GM18517 (cell line): ENCODE measurements around the gene RHCE.
A peak's percentile ranks its signal among the peaks of the same experiment; 100 is the strongest.
"Not testable (repeated sequence)": the region's sequence is repeated elsewhere in the genome, so short reads cannot be mapped to it uniquely, and the experiment has no call there.

ENCODE experiments used
- ATAC-seq: cut with Tn5 transposase; IDR thresholded peaks from one replicate; pipeline ENCODE4 v1.9.1; 2021; ENCODE audit warnings: mild to moderate bottlenecking, moderate library complexity; ENCODE audit not compliant: unreplicated experiment

The RHCE gene

DNA sequence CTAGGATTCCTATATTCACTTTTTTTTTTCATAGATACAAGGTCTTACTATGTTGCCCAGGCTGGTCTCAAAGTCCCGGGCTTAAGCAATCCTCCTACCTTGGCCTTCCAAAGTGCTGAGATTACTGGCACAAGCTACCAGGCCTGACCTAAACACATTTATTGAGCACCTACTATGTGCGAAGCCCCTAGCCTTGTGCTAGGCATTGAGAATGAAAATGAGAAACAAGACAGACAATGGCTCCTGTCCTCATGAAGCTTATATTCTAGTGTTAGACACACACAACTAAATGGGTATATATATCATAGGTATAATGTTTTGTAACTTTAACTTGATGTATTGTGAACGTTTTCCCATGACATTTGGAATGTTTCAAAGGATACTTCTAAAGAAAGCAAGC lies 71.0 kb downstream of the RHCE start:
- ATAC-seq: no peak

DNA sequence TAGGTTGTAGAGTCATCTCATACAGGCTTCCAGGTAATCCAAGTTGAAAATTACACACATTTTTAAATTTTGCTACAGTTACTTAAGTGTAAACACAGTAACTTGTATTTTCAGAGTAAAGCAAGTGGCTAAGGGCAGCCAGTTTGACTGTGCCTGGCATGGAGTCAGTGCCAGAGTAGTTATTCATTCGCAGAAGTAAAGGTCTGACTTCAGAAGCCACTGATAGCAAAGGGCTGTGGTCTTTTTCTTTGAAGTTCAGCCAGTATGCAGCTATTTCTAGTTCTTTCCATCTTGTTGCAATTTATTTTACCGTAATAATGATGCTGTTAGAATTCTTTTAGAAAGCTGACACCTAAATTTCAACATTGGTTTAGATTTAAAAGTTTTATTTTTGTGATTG lies 73.1 kb downstream of the RHCE start:
- ATAC-seq: no peak

DNA sequence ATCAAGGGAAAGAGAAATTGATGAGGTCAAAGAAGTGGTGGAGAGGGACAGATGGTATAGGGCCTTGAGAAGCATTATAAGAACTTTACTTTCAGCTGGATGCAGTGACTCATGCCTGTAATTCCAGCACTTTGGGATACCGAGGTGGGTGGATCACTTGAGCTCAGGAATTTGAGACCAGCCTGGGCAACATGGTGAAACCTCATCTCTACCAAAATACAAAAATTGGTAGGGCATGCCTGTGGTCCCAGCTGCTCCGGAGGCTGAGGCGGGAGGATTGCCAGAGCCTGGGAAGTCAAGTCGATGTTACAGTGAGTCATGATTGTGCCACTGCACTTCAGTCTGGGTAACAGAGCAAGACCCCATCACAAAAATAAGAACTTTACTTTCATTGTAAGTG lies 76.8 kb downstream of the RHCE start:
- no peak for ATAC-seq

DNA sequence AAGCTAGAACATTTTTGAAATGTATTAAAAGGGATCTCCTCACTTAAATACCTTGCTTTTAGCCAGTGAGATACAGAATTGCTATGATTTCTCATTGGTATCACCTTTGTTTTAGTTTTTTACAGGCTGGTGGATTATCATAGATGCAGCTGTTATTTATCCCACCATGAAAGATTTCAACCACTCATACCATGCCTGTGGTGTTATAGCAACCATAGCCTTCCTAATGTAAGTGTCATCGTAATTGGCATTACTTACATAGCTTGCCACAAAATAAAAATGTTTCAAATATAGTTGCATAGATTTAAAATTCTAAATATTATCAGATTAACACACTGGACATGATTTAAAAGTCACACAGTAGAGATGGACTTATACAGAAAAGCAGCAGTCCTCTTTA lies 77.8 kb downstream of the RHCE start:
- no peak for ATAC-seq

DNA sequence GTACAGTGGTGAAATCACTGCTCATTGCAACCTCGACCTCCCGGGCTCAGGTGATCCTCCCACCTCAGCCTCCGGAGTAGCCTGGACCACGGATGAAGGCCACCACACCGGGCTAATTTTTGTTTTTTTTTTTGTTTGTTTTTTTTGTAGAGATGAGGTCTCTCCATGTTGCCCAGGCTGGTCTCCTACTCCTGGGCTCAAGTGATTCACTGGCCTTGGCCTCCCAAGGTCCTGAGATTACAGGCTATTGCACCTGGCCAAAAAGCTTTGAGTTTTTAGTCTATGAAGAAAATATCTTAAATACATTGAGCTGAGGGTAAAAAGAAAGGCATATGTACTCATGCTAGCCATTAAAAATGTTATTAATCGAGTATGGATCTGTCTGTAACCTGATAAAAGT lies 78.9 kb downstream of the RHCE start:
- ATAC-seq: no peak

DNA sequence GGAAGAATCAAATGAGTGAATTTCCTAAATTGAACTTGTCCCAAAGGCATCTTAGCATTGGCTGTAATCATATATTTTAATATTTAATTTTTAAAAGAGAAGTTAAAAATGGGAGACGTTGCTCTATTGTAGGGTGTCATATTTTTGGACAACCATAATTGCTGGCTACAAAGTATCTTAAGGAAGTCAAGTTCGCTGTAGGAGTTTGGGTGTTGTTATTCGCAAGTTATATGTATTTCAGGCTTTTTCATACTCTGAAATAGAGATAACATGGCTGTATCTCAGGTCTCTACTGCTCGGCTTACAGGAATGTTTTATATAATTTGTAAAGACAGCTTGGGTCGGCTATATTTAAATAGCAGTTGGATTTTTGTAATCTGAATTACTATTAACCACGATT lies 81.6 kb downstream of the RHCE start:
- no peak for ATAC-seq

DNA sequence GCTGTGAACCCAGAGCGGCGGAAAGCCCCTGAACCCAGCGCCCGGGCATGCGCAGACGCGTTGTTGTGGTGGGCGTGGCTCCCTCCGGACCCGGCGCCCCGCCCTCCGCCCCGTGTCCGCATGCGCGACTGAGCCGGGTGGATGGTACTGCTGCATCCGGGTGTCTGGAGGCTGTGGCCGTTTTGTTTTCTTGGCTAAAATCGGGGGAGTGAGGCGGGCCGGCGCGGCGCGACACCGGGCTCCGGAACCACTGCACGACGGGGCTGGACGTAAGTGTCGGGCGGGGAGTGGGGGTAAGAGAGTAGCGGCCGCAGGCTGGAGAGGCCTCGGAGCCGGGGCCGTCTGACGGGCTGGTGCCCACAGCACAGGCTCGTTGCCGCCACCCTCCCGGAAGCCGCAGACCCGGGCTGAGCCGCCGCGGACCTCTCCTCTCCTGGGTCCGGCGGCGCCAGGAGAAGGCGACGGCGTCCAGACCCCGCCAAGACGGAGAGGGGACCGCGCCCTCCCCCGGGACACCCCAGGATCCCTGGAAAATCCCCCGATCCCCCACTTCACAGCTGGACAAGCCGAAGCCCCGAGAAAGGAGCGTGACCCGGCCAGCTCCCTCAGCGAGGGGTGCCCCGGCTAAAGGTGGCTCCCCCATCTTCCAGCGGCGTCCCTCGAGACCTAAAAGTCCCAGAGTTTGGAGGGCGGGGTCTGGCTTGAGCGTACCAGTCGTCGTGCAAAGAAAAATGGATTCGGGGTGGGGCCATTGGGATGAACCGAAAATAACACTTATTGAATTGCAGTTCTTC lies 82.2 kb downstream of the RHCE start, which contains the start of gene TMEM50A:
TMEM50A (plus strand) TSS at position 147 of the 794 bp plus-strand sequence. CDS start 2,153 bp downstream, outside the sequence.
- ATAC-seq: peak; percentile 37

DNA sequence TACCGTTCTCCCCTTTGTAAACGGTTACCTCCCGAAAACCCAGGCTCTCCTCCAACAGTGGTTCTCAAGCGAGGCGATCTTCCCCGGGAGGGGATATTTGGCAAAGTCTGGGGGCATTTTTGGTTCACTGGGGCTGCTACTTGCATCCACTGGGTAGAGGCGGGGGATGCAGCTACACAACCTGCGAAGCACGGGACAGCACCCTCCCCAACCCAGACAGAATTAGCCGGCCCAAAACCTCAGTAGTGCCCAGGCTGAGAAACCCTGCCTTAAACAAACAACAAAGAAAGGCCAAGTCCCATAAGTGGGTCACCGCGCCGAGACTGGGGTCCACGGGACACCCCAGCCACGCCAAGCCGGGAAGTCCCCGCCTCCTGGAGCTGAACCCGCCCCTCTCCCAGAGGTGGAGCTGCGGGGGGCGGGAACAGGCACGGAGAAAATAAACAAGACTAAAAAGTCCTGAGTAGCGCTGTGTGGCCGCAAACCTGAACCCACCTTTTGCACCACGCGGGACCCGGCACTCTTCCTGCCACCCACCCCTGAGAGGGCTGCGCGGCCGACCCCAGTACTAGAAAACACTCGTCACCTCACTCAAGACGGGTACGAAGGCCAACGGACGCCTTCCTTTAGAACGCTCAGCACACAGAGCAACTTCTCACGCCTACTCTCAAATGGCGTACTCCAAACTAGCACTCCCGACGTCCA lies 83.0 kb downstream of the RHCE start:
- peak; percentile 58 for ATAC-seq

DNA sequence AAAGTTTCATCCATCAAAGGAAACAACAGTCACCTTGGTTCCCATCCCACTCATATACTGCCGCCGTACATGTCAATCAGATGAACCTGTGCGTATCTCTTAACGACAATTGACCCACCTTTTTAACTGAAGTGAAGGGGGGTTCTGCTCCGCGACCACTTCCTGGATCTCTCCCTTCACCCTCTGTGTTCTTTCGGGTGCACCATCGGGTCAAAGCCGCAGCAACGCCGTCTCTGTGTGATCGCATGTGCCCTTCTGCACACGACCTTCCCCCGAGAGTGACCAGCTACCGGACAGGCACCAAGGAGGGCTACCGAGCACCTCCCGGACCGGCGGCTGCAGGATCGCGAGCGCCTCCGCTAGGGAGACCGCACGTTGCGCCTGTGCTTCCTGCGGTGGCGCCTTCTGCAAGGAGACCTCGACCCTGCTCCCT lies 83.7 kb downstream of the RHCE start:
- not testable (repeated sequence) for ATAC-seq

DNA sequence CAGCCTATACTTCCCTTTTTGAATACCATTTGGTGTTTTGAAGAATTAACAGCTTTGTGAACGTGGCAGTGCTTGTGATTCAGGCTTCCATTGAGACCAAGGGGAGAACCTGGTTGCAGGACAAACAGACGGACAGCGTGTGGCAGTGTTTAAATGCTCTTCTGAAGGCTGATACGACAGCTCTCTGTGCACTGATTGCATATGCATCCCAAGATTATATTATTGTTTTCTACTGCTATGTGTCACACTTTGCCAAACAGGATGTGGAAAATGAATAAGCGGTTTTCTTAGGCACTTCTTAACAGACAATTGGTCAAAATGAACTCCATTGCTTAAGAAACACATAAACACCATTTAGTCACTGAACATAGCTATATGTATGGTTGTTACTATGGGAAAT lies 90.7 kb downstream of the RHCE start:
- ATAC-seq: not testable (repeated sequence)

DNA sequence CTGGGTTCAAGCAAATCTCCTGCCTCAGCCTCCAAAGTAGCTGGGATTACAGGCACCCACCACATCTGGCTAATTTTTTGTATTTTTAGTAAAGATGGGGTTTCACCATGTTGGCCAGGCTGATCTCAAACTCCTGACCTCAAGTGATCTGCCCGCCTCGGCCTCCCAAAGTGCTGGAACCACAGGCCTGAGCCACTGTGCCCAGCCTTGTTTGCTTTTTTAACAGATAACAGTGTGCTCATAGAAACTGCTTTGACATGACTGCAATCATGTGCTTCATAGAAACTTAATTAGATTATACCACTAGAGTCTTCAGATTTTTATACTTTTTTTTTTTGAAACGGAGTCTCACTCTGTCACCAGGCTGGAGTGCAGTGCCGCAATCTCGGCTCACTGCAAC lies 91.3 kb downstream of the RHCE start:
- not testable (repeated sequence) for ATAC-seq

DNA sequence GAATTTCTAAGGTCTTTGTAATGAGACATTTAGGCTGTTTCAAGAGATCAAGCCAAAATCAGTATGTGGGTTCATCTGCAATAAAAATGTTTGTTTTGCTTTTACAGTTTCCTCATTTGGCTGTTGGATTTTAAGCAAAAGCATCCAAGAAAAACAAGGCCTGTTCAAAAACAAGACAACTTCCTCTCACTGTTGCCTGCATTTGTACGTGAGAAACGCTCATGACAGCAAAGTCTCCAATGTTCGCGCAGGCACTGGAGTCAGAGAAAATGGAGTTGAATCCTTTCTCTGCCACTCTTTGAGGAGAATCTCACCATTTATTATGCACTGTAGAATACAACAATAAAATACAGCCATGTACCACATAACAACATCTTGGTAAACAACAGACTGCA lies 91.8 kb downstream of the RHCE start:
- not testable (repeated sequence) for ATAC-seq

DNA sequence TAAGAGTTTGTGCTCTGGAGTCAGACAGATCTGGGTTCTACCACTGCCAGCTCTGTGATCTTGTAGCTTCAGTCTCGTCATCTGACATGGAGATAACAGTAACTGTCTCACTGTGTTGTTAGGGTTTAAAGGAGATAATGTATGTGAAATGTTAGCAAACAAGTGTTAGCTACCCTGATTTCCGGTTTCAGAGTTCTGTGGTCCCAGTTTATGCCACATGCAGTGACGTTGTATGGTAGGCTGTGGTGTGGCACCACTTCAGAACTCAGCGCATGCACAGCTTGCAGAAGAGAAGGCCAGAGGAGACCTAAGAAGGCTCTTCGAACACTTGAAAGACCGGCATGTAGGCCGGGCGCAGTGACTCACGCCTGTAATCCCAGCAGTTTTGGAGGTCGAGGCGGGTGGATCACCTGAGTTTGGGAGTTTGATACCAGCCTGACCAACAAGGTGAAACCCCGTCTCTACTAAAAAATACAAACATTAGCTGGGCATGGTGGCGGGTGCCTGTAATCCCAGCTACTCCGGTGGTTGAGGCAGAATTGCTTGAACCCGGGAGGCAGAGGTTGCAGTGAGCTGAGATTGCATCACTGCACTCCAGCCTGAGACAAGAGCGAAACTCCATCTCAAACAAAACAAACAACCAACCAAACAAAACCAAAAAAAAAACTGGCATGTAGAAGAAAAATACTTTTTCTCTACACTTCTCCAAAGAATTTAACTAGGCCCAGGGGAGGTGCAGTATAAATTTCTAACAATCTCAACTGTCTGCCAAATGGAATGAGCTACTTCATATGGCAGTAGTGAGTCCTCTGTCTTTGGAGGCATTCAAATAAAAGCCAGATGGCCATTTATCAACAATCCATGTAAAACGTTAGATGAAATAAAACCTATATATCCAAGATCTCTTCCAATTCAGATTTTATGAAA lies 92.5 kb downstream of the RHCE start:
- not testable (repeated sequence) for ATAC-seq

DNA sequence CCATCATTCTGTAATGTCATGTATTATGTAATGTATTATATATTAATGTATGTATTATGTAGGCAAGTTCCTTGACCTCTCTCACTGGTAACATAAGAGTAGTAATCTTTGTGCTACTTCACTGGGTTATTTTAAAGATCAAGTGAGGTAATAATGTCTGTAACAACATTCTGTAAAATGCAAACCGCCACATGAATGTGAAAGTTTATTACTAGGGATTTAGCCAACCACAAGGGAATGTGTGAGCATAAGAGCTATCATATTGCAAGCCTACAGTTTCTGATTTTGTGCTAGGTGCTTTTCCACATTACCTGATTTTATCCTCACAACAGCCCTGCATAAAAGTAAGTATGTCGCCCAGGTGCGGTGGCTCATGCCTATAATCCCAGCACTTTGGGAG lies 96.2 kb downstream of the RHCE start:
- not testable (repeated sequence) for ATAC-seq

DNA sequence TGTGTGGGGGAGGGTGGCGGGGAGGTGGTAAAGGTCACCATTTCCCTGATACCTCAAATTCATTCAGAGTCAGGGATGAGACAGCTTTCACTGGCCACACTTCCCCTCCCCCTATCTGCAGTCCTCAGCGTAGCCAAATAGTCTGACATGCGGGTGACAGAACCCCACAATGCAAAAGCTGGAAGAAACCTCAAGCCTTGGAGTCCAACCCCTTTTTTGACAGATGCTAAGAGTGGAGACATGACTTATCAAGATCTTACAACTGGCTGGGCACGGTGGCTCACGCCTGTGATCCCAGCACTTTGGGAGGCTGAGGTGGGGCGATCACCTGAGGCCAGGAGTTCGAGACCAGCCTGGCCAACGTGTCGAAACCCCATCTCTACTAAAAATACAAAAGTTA lies 98.5 kb downstream of the RHCE start:
- not testable (repeated sequence) for ATAC-seq

DNA sequence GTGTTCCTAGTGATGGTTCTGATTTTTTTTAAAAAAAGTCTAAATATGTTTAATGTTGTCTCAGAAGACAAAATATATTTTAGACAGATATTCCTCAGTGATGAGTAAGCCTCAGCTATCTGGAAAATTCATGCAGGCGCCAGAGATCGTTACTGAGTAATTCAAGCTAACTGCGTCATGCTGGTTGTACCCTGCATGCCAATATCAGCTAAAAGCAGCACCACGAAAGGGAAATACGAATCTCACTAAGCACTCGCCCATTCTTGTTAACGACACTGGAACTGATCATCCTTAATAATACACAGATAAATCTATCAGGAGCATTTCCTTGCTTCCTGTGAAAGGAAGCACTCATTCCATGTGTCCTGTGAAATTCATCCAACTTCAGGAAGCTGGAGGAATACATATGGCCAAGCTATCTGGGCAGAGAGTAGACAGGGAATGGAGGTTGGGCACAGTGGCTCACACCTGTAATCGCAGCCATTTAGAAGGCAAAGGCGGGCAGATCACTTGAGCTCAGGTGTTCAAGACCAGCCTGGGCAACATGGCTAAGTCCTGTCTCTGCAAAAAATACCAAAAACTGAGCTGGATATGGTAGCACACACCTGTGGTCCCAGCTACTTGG lies 100.2 kb downstream of the RHCE start:
- not testable (repeated sequence) for ATAC-seq

DNA sequence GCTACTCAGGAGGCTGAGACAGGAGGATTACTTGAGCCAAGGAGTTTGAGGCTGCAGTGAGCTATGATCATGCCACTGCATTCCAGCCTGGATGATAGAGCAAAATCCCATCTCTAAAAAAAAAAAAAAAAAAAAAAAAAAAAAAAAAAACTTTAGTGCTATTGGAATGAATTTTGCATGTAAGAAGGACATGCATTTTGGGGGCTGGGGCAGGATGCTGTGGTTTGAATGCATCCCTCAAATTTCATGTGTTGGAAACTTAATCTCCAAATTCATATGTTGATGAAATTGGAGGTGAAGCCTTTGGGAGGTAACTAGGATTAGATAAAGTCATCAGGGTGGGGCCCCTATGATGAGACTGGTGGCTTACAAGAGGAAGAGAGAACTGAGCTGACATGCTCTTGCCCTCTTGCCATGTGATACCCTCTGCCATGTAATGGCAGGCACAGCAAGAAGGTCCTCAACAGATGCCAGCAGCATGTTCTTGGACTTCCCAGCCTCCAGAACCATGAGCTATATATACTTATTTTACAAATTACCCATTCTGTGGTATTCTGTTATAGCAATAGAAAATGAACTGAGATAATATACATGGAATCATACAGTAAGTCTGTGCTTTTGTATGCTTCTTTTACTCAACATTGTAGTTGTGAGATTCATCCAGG lies 107.7 kb downstream of the RHCE start:
- ATAC-seq: not testable (repeated sequence)
